ENCODE results near the gene NQO2. TPM values are rescaled to one million over a fixed set of nuclear protein-coding genes. Genes with fewer than 3 reads are reported as not detected.
A peak's percentile ranks its signal among the peaks of the same experiment; 100 is the strongest.

Gene NQO2
- total and polyA plus RNA-seq, 2 of the 13 experiments (the other 11 are each of a cell fraction or from before 2014, with no cell fraction given), result 32.2 to 56.5 TPM

GRCh38 chr6:2998998-2999617 lies 586 bp upstream of the NQO2 start (continued):
- no peak for TF ChIP-seq RBM22 (optimal IDR thresholded peaks at IDR 0.05; ENCODE audit: low read length)
- TF ChIP-seq ZNF772 (CRISPR knock-in tag; IDR thresholded peaks at IDR 0.05), result peak; percentile 58; the same call in 1 of the 2 replicates
- TF ChIP-seq ZNF235 (CRISPR knock-in tag; IDR thresholded peaks at IDR 0.05; ENCODE audit: borderline replicate concordance), result no peak
- no peak for TF ChIP-seq DMTF1 (CRISPR knock-in tag; IDR thresholded peaks at IDR 0.05)
- peak; percentile 95 for TF ChIP-seq PPARG (CRISPR knock-in tag; conservative IDR thresholded peaks at IDR 0.05)
- peak; percentile 92 to 98 for TF ChIP-seq NR2F1 (CRISPR knock-in tag; IDR thresholded peaks at IDR 0.05)
- no peak for TF ChIP-seq PAWR (CRISPR knock-in tag; IDR thresholded peaks at IDR 0.05; ENCODE audit: borderline replicate concordance)
- TF ChIP-seq NFRKB (IDR thresholded peaks at IDR 0.05), result no peak
- TF ChIP-seq ZNF841 (CRISPR knock-in tag; IDR thresholded peaks at IDR 0.05; ENCODE audit: borderline replicate concordance), result 0 out of 2 replicates have a peak, but pooled peaks have one; percentile 19
- 0 out of 2 replicates have a peak, but pooled peaks have one; percentile 14 for TF ChIP-seq ZBTB21 (CRISPR knock-in tag; IDR thresholded peaks at IDR 0.05)
- no peak for TF ChIP-seq ZFP36L1 (CRISPR knock-in tag; IDR thresholded peaks at IDR 0.05)
- TF ChIP-seq RFX5 (IDR thresholded peaks at IDR 0.05; ENCODE audit: low read depth, low read length), result no peak
- TF ChIP-seq RARA (CRISPR knock-in tag; IDR thresholded peaks at IDR 0.05), result peak; percentile 94
- TF ChIP-seq SCMH1 (CRISPR knock-in tag; IDR thresholded peaks at IDR 0.05; ENCODE audit: borderline replicate concordance), result no peak
- no peak for TF ChIP-seq ZNF432 (CRISPR knock-in tag; IDR thresholded peaks at IDR 0.05; ENCODE audit: borderline replicate concordance)
- TF ChIP-seq KLF9 (CRISPR knock-in tag; IDR thresholded peaks at IDR 0.05; ENCODE audit: low read depth), result 0 out of 2 replicates have a peak, but pooled peaks have one; percentile 37
- TF ChIP-seq ZNF574 (CRISPR knock-in tag; IDR thresholded peaks at IDR 0.05), result peak; percentile 26
- TF ChIP-seq ZNF766 (CRISPR knock-in tag; IDR thresholded peaks at IDR 0.05; ENCODE audit: borderline replicate concordance), result peak; percentile 94
- TF ChIP-seq ZFP90 (CRISPR knock-in tag; IDR thresholded peaks at IDR 0.05; ENCODE audit: borderline replicate concordance), result peak; percentile 85
- TF ChIP-seq SMC3 (IDR thresholded peaks at IDR 0.05; ENCODE audit: low read length), result peak; percentile 36; the same call in 1 of the 2 replicates
- TF ChIP-seq CREB1 (IDR thresholded peaks at IDR 0.05), result no peak
- no peak; the same call in 1 of the 2 replicates for TF ChIP-seq CREB1 (CRISPR knock-in tag; IDR thresholded peaks at IDR 0.05)
- TF ChIP-seq ZBTB39 (CRISPR knock-in tag; IDR thresholded peaks at IDR 0.05), result no peak
- no peak for TF ChIP-seq RARG (CRISPR knock-in tag; IDR thresholded peaks at IDR 0.05; ENCODE audit: low read depth)
- no peak for TF ChIP-seq PHF20 (CRISPR knock-in tag; IDR thresholded peaks at IDR 0.05)
